GM19452 (cell line): ENCODE measurements around the gene TRIM58.

ENCODE experiments used
- ATAC-seq: cut with Tn5 transposase; IDR thresholded peaks from one replicate; pipeline ENCODE4 v1.9.1; 2021; ENCODE audit not compliant: unreplicated experiment

The TRIM58 gene

DNA sequence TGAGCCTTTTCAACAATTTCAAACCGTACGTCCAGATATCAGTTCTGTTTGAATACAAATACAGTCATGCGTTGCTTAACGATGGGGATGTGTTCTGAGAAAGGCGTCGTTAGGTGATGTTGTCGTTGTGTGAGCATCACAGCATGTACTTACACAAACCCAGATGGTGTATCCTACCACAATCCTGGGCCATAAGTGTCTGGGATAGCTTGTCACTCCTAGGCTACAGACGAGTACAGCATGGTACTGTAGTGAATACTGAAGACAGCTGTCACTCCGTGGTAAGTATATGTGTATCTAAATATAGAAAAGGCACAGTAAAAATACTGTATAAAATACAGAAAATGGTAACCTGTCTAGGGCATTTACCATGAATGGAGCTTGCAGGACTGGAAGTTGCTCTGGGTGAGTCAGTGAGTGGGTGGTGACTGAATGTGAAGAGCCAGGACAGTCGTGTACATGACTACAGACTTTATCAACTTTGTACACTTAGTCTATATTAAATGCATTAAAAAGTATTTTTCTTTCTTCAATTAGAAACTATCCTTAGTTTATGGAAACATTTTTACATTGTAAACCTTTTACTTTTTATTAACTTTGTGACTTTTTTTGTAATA is 27.9 kb downstream of the TRIM58 start:
- no peak for ATAC-seq

GRCh38 chr1:247895163-247895637 is 38.2 kb downstream of the TRIM58 start, which contains the start of gene OR2W3:
TSS of gene OR2W3 (plus strand) at chr1:247895587. CDS start at chr1:247895587, 0 bp downstream.
- ATAC-seq, result no peak

DNA sequence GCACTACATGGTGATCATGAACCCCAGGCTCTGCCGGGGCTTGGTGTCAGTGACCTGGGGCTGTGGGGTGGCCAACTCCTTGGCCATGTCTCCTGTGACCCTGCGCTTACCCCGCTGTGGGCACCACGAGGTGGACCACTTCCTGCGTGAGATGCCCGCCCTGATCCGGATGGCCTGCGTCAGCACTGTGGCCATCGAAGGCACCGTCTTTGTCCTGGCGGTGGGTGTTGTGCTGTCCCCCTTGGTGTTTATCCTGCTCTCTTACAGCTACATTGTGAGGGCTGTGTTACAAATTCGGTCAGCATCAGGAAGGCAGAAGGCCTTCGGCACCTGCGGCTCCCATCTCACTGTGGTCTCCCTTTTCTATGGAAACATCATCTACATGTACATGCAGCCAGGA is 39.0 kb downstream of the TRIM58 start:
- ATAC-seq, result no peak

GRCh38 chr1:247904122-247904521 is 47.1 kb downstream of the TRIM58 start:
- no peak for ATAC-seq

- no peak for ATAC-seq
Measured at GRCh38 chr1:247905181-247905580, 48.2 kb downstream of the TRIM58 start.

DNA sequence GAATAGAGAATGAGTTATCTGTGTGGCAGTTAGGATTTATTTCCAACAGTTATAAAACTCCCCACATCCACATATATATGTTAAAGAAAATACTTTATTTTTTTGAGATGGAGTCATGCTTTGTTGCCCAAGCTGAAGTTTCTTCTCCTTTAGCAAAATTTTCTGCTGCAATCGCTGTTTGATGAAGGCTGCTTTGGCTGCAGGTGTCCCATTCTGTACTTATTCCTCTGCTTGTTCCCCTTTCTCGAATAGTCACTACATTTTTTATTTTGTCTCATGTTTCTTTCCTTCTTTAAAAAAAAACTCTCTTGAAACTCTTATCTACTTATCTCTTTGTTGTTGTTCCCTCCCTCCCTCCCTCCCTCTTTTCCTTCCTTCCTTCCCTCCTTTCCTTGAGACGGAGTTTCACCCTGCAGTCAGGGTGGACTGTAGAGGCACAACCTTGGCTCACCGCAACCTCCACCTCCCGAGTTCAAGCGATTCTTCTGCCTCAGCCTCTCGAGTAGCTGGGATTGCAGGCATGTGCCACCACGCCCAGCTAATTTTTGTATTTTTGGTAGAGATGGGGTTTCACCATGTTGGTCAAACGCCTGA is 49.0 kb downstream of the TRIM58 start:
- no peak for ATAC-seq

DNA sequence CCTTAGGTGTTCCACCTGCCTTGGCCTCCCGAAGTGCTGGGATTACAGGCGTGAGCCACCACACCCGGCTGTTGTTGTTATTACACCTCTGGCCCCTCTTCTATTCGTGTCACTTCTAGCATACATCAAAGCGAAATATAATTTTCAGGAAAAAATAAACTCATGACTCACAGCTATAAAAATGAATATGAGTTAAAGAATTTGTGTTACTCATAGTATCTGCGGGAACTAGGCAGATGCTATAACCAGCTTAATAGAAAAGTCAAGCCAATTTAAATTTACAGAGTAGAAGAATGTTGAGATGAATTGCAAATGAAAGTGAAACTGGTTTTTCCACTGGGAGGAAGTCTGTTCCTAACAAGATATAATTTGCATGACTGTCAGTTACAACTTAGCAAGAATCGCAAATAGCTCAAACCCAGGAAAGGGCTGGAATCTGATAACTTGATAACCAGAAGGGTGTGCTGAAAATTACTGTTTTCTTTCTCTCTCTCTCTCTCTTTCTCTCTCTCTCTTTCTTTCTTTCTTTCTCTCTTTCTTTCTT is 49.6 kb downstream of the TRIM58 start:
- no peak for ATAC-seq

DNA sequence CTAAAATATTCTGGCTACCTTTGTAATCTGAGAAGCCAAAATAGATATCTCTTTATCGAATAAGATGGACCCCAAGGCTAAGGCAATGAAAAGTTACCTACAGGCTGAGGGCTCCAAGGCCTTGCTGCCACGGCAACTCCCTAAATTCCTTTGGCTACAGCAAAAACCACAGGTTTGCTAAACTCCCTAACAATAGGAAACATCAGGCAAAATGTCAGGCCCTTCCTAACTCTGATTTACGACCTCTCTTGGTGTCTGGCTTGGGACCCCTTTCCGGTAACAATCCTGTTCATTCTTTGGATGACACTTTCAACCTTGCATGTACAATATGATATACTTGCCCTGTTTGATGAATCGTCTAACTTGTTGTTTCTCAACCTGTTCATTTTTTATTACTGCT is 51.8 kb downstream of the TRIM58 start:
- ATAC-seq, result no peak

GRCh38 chr1:247913786-247914185 is 56.8 kb downstream of the TRIM58 start:
- ATAC-seq, result no peak

- ATAC-seq, result no peak
Measured at GRCh38 chr1:247914941-247915662, 58.1 kb downstream of the TRIM58 start.

DNA sequence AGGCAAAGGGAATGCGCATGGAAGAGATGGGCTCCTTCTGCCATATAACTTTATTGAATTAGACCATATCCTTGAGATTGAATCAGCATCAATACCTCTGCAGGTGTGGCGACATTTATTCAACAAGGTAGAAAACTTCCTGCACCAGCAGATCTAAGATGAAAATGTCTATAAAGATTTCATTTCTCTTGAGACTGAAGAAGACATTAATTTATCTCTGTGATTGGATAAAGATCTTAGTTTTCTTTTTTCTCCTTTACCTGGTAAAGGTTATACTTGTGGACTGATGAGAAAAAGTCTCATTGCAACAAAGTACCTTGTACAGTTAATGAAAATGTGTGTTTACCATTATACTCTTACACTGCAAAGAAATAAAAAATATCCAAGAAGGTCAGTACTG is 63.0 kb downstream of the TRIM58 start, which contains the start of gene OR2T8:
TSS of gene OR2T8 (plus strand) at position 301 of the 400 bp plus-strand sequence. CDS start 766 bp downstream, outside the sequence.
- ATAC-seq, result no peak

DNA sequence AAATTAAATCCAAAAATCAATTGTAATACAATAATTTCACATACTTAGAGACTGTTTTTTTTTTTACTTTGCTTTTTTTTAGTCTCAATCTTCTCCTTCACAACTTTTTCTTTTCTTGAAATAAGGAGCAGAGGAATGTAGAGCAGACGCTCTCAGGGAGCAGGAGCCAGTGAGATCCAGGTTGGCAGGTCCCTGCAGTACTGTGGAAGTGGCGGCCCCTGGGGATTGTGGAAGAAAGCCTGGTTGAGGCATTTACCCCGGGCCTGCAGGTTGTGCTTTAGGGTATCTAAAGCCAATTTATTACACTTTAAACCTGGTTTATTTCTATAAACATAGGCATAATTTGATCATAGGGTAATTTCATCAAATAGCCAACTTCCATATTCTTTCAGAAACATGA is 67.0 kb downstream of the TRIM58 start:
- no peak for ATAC-seq

- ATAC-seq, result no peak
Measured at GRCh38 chr1:247924868-247925267, 67.9 kb downstream of the TRIM58 start, which contains the start of gene OR2AJ1. TSS of gene OR2AJ1 (plus strand) at chr1:247924889. CDS start at chr1:247933769, 8,880 bp downstream.
